22Rv1 (cell line): ENCODE data around the gene PPBP.
"Not testable (repeated sequence)": the region's sequence is repeated elsewhere in the genome, so short reads cannot be mapped to it uniquely, and the experiment has no call there.

Experiments
- CTCF ChIP-seq: fragments of 450-650 bp; IDR thresholded peaks from 2 replicates; pipeline ENCODE4 v1.5.1; 2017; ENCODE audit warnings: mild to moderate bottlenecking
- ZFX ChIP-seq: fragments of 450-650 bp; IDR thresholded peaks from 2 replicates; pipeline ENCODE4 v1.6.1; 2017; ENCODE audit warnings: antibody characterized with exemption, borderline replicate concordance

DNA sequence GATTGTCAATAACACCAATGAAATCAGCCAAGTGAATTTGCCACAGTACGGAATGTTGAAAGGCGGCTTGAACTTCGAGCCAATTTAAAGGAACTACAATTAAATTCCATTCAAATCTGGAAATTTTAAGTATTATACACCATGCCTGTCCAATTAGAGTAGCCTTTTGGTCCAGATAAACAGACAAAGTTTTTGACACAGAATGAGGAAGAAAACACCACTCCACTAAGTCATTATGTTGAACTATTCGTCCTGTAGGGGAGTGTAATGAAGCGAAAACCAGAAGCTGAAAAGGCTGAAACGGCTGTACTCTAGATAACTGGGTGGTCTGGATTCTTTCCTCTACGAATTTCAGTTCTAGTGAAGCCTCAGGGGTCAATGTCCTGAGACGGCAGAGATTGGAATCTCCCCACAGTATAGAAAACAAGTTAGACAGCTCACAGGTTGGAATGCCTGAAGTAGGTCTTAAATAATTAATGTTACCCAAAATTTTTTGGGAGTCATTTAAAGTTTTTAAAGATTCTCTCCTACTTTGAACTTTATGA, 37.5 kb downstream of the PPBP start:
- TF ChIP-seq CTCF, ZFX: not testable (repeated sequence)
